Activated gamma-delta T cell treated with Interleukin-2 at 50 U/mL for 16 hours (primary cell): ENCODE results near the gene MAP7D2.
A peak's percentile ranks its signal among the peaks of the same experiment; 100 is the strongest.

ENCODE experiments used
- DNase-seq: peaks from one replicate; pipeline ENCODE4 v3.0.0-alpha.2; 2020

The MAP7D2 gene

GRCh38 chrX:20037186-20037585, 79.5 kb downstream of the MAP7D2 start:
- no peak for DNase-seq

GRCh38 chrX:20032201-20032600, 84.5 kb downstream of the MAP7D2 start:
- no peak for DNase-seq

- no peak for DNase-seq
Observed at GRCh38 chrX:20029728-20030127, 87.0 kb downstream of the MAP7D2 start.

- DNase-seq = no peak
Observed at GRCh38 chrX:20028588-20028987, 88.1 kb downstream of the MAP7D2 start.

- no peak for DNase-seq
Observed at GRCh38 chrX:20026278-20026677, 90.4 kb downstream of the MAP7D2 start.

- DNase-seq = no peak
Observed at GRCh38 chrX:20019672-20020365, 96.9 kb downstream of the MAP7D2 start.

DNA sequence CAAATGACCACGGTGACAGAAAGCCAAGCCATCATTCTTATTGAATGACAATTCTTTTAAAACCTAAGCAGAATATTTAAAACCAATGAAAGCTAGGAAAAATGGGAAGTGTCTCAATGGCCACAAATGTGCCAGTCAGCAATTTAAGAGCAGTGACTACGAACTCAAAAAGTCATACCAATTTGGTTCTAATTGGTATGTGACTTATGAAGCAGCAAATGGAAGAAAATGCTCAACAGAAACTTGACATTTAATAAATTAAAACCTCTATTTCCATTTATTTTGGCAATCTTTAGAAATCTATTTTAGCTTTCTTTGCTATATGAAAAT, 100.1 kb downstream of the MAP7D2 start:
- DNase-seq = no peak

GRCh38 chrX:20015945-20016615, 100.6 kb downstream of the MAP7D2 start:
- no peak for DNase-seq

DNA sequence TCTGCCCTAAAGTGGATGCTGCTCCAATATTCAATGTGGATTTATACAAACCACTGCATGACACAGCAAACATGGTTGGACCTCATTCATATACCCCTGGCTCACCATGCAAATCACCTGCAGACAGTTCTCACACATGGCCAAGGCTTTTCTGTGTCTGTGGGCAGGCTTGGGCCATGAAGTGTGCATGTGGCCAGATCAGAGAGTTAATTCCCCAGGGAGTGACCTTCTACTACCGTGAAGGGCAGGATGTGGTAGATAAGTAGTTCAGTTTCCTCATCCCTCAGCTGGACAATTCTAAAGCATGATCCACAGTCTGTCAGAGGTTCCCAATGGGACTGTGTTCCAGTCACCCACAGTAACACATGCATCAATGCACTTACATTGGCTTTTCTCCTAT, 101.3 kb downstream of the MAP7D2 start:
- no peak for DNase-seq

- DNase-seq = no peak
Observed at GRCh38 chrX:20011608-20012007, 105.1 kb downstream of the MAP7D2 start.

DNA sequence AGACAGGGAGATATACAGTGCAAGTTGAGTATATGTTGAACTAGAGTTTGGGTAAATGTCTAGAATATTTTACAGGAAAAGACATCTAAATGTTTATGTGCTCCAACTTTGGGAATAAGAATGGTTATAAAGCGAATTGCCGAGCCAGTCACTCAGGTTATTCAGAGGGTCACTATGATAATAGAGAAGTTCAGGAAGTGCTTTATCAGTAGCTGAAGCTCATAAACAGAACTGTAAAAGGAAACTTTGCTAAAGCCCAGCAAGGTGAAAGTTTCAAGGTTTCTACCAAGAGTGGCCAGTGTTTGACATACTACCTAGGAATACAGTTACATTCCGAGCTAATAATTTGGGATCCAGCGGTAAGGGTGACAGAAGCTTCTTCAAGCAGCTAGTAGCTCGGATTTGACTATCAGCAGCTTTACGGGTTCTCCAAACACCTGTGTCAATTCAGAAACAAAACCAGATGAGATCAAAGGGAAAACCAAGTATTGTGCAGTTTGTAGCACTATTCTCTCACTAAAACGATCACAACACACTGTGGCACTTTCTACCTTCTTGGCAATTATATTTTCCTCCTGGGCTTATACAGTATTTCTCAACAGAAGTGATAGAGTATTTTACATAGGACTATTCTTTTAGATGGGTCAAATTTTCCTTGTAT, 108.6 kb downstream of the MAP7D2 start:
- no peak for DNase-seq

- DNase-seq = no peak
Observed at GRCh38 chrX:20005883-20006282, 110.8 kb downstream of the MAP7D2 start.

- no peak for DNase-seq
Observed at GRCh38 chrX:20001588-20001987, 115.1 kb downstream of the MAP7D2 start.

- no peak for DNase-seq
Observed at GRCh38 chrX:19991350-19991718, 125.4 kb downstream of the MAP7D2 start.

DNA sequence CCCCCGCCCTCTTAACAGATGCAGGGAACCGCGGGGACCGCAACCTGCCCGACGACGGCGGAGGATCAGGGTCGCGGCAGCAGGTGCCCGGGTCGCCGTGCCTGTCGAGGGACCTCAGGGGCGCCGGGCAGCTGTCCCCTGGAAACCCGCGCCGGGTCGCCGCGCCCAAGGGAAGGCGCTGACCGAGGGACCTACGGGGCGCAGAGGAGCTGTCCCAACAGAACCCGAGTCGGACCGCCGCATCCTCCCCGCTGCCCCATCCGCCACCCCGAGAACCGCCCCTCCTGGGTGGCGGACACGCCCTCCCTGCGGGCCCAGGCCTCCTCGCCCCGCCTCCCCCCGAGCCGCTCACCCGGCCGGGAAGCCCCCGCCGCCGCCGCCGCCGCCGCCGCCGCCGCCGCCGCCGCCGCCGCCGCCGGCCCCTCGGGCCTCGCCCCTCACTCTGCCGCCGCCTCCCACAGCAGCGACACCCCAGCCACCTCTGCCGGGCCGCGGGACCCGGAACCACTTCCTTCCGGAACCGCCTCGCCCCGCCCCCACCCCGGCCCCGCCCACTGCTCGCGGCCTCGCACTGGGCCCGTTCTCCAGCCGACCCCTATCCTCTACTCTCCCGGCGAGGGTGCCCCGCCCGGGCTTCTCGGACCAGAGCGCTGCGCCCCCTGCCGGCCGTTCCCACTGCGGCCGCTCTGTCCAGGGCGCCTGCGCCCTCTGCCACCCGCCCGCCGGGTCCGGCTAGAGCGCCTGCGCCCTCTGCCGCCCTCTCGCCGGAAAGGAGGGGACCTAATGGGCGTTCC, 126.0 kb downstream of the MAP7D2 start, which contains the start of gene BCLAF3:
TSS of gene BCLAF3 (minus strand) at position 506 of the 794 bp plus-strand sequence. CDS start 20,797 bp downstream, outside the sequence.
- peak; percentile 85 for DNase-seq

DNA sequence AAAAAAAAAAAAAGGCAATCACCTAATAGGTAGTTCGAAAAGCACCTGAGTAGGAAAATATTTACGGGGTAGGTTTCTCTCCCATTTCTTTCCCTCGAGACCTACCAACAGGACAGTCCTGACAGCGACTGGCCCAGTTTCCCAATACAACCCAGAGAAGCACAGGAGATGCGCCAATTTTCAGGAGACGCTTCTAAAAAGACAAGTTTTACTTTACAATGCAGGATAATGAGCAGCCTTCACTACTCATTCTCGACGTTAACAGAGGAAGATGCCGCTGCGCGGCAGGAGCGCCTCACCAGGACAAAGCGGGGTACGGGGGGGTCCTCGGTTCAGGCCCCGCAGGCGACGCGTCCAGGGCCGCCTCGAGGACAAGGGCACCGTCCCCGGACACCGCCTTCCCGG, 126.6 kb downstream of the MAP7D2 start:
- no peak for DNase-seq

DNA sequence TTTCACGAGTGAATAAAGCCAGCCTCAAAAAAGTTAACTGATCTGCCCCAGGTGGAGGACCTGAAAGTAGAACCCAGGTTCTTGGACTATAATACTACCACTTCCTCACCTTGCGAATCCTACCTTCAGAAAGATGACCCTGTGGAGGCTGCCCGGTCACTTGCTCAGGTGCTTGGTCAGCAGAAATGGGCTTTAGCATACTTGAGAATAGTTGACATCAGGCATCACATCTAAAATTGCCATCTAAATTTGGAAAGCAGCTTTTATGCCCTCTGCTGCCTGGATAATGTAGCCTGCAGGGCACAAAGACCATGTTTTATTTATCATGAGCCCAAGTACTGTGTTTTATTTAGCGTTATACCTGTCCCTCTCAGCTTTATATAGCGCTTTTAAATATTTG, 128.9 kb downstream of the MAP7D2 start:
- no peak for DNase-seq

- DNase-seq = no peak
Observed at GRCh38 chrX:19986531-19986930, 130.2 kb downstream of the MAP7D2 start.

- DNase-seq = no peak
Observed at GRCh38 chrX:19981947-19982346, 134.8 kb downstream of the MAP7D2 start.

GRCh38 chrX:19975845-19976244, 140.9 kb downstream of the MAP7D2 start:
- DNase-seq = no peak

- no peak for DNase-seq
Observed at GRCh38 chrX:19972984-19973383, 143.7 kb downstream of the MAP7D2 start.

DNA sequence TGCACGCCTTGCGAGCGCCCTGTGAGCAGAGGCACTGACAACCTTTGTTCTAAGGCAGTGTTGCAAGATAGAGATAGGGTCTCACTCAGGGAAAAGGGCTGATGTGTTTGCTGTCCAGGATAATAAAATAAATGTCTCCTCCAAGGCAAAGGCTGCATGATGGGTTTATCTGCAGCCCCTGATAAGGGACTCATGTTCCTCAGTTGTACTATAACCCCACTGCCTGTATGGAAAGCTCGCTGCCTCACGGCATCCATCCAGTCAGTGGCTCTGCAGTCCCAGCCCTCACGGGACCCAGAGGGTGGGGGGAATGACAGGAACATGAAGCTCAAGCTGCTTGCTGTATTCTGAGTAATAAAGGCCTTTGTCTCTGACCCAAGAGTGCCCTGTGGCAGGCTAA, 148.4 kb downstream of the MAP7D2 start:
- no peak for DNase-seq

- no peak for DNase-seq
Observed at GRCh38 chrX:19966056-19966455, 150.7 kb downstream of the MAP7D2 start.
